H7 (cell line): Measurements from ENCODE around the gene MOB3C. TPM values are rescaled to one million over a fixed set of nuclear protein-coding genes. Genes with fewer than 3 reads are reported as not detected.

Experiments
- DNase-seq: peaks from one replicate; pipeline ENCODE4 v3.0.0; 2012
- H3K27me3 ChIP-seq: 2 replicates; pipeline ENCODE4 v1.6.0; 2011; ENCODE audit warnings: mild to moderate bottlenecking, low read length; ENCODE audit not compliant: control insufficient read depth, insufficient read depth
- H3K36me3 ChIP-seq: replicated peaks from 2 replicates; pipeline ENCODE4 v1.5.1; 2011; ENCODE audit warnings: low read length; ENCODE audit not compliant: control insufficient read depth, insufficient read depth
- H3K4me3 ChIP-seq: 2 replicates; pipeline ENCODE4 v1.5.1; 2011; ENCODE audit warnings: low read depth, mild to moderate bottlenecking, control low read depth, low read length, moderate library complexity; ENCODE audit not compliant: insufficient read depth
- total RNA-seq: library from RNA; depleted of rRNA; stranded (reverse); fragments of >200 nt; shearing (Covaris generic); gene quantifications from 2 replicates; pipeline ENCODE4 v1.2.3, GENCODE V29; 2014

Gene MOB3C
- total RNA-seq, 1 experiment from 2014 or later = 1.3 TPM

GRCh38 chr1:46619656-46620258 is 3.1 kb upstream of the MOB3C start:
- no peak for DNase-seq
- no peak overlapping the region for H3K4me3 ChIP-seq
- H3K36me3 ChIP-seq = no peaks in the 10 kb centered on the region
- H3K27me3 ChIP-seq = peaks cover 21% of the 10 kb centered on the region

GRCh38 chr1:46618754-46619415 is 2.3 kb upstream of the MOB3C start:
- Histone ChIP-seq H3K4me3 (no peak overlapping the region), H3K27me3 (peaks cover 21% of the 10 kb centered on the region), H3K36me3 (no peaks in the 10 kb centered on the region)
- no peak for DNase-seq

- peaks cover 21% of the 10 kb centered on the region for H3K27me3 ChIP-seq
- no peaks in the 10 kb centered on the region for H3K36me3 ChIP-seq
- no peak overlapping the region for H3K4me3 ChIP-seq
- DNase-seq = no peak
Measured at GRCh38 chr1:46617833-46618232, 1.2 kb upstream of the MOB3C start.

- Histone ChIP-seq H3K4me3 (peak overlapping the region; percentile 97), H3K27me3 (peaks cover 21% of the 10 kb centered on the region), H3K36me3 (no peaks in the 10 kb centered on the region)
- DNase-seq = no peak
Measured at GRCh38 chr1:46617108-46617800, 643 bp upstream of the MOB3C start.

- H3K36me3 ChIP-seq = no peaks in the 10 kb centered on the region
- H3K4me3 ChIP-seq = peak overlapping the region; percentile 97; the same call in 1 of the 2 replicates
- no peak for DNase-seq
- H3K27me3 ChIP-seq = peaks cover 21% of the 10 kb centered on the region
Measured at GRCh38 chr1:46615735-46616134, 876 bp downstream of the MOB3C start.

GRCh38 chr1:46615088-46615487 is 1.5 kb downstream of the MOB3C start:
- Histone ChIP-seq H3K36me3 (no peaks in the 10 kb centered on the region), H3K27me3 (peaks cover 21% of the 10 kb centered on the region), H3K4me3 (no peak overlapping the region)
- no peak for DNase-seq

GRCh38 chr1:46614604-46614984 is 2.0 kb downstream of the MOB3C start:
- Histone ChIP-seq H3K4me3 (no peak overlapping the region), H3K36me3 (no peaks in the 10 kb centered on the region), H3K27me3 (peaks cover 21% of the 10 kb centered on the region)
- DNase-seq = no peak

- H3K4me3 ChIP-seq = peak overlapping the region; percentile 7; the same call in 1 of the 2 replicates
- peaks cover 19% of the 10 kb centered on the region for H3K27me3 ChIP-seq
- peak; percentile 92 for DNase-seq
- H3K36me3 ChIP-seq = no peaks in the 10 kb centered on the region
Measured at GRCh38 chr1:46613661-46614603, 2.7 kb downstream of the MOB3C start.

GRCh38 chr1:46612937-46613660 is 3.5 kb downstream of the MOB3C start:
- peak; percentile 78 for DNase-seq
- Histone ChIP-seq H3K27me3 (peaks cover 18% of the 10 kb centered on the region), H3K36me3 (no peaks in the 10 kb centered on the region), H3K4me3 (peak overlapping the region; percentile 7; the same call in 1 of the 2 replicates)

- H3K36me3 ChIP-seq = no peaks in the 10 kb centered on the region
- no peak overlapping the region for H3K4me3 ChIP-seq
- no peak for DNase-seq
- peaks cover 6% of the 10 kb centered on the region for H3K27me3 ChIP-seq
Measured at GRCh38 chr1:46611691-46612221, 4.9 kb downstream of the MOB3C start.

GRCh38 chr1:46607345-46608130 is 9.1 kb downstream of the MOB3C start:
- no peaks in the 10 kb centered on the region for H3K36me3 ChIP-seq
- no peak overlapping the region for H3K4me3 ChIP-seq
- DNase-seq = no peak
- no peaks in the 10 kb centered on the region for H3K27me3 ChIP-seq

GRCh38 chr1:46606255-46606965 is 10.2 kb downstream of the MOB3C start:
- H3K4me3 ChIP-seq = no peak overlapping the region
- H3K27me3 ChIP-seq = no peaks in the 10 kb centered on the region
- no peak for DNase-seq
- H3K36me3 ChIP-seq = no peaks in the 10 kb centered on the region
